ENCODE results near the gene CFAP43. TPM values are rescaled to one million over a fixed set of nuclear protein-coding genes. Genes with fewer than 3 reads are reported as not detected.

The CFAP43 gene
- total RNA-seq, 1 experiment from 2014 or later = 0.44 TPM

- CTCF ChIA-PET = no interaction called here
- H3K36me3 ChIP-seq (ENCODE audit: low read depth, low read length) = peaks cover 22% of the 10 kb centered on the region
Measured at GRCh38 chr10:104258209-104258608, 26.0 kb upstream of the CFAP43 start.

GRCh38 chr10:104257235-104257634, 25.1 kb upstream of the CFAP43 start:
- peaks cover 76% of the 10 kb centered on the region for H3K79me2 ChIP-seq (ENCODE audit: low read length)
- ChIA-PET POLR2A (ENCODE audit: unreplicated experiment) (interaction anchor here (0.7 kb wide), 1 partner anchor 242 kb away, joined by 4 read pairs; no protein-coding TSS in a partner anchor), CTCF (no interaction called here)
- H3K36me3 ChIP-seq (ENCODE audit: low read depth, low read length) = peaks cover 22% of the 10 kb centered on the region
- no peak overlapping the region for H3K9ac ChIP-seq (ENCODE audit: low read length)
- peaks cover 5% of the 10 kb centered on the region for H3F3A ChIP-seq (ENCODE audit: low read length, unreplicated experiment)
- H3K9me2 ChIP-seq (replicated peaks; ENCODE audit: low read length) = no peaks in the 10 kb centered on the region
- no peak overlapping the region for H3K4me3 ChIP-seq (ENCODE audit: low read length)
- ATAC-seq (no peak), DNase-seq (no peak)
- no peak overlapping the region for H2AFZ ChIP-seq (ENCODE audit: low read length)
- no peaks in the 10 kb centered on the region for H3K27me3 ChIP-seq (ENCODE audit: low read length)
- intact Hi-C loops (cut with micrococcal nuclease) = no loop called here
- H3K4me1 ChIP-seq (ENCODE audit: insufficient read depth, low read length) = peaks cover 38% of the 10 kb centered on the region
- no peak overlapping the region for H3K27ac ChIP-seq (ENCODE audit: low read length)
- TF ChIP-seq EZH2phosphoT487 (IDR thresholded peaks at IDR 0.05; ENCODE audit: borderline replicate concordance, low read length) (no peak), EZH2 (IDR thresholded peaks at IDR 0.05; ENCODE audit: low read length, unreplicated experiment) (no peak), CTCF (conservative IDR thresholded peaks at IDR 0.05; ENCODE audit: low read depth, low read length) (no peak)
- H4K20me1 ChIP-seq (ENCODE audit: low read length) = 0 out of 2 replicates have a peak, but pooled peaks cover 4% of the 10 kb centered on the region
- no peaks in the 10 kb centered on the region for H3K9me3 ChIP-seq (ENCODE audit: low read length)
- BruUV-seq (replicated peaks) = no TSS peak
- H3K4me2 ChIP-seq (ENCODE audit: low read length) = peak overlapping the region; percentile 82

More at GRCh38 chr10:104258209-104258608, 26.0 kb upstream of the CFAP43 start:
- Histone ChIP-seq H3K4me3 (ENCODE audit: low read length) (no peak overlapping the region), H3K27ac (ENCODE audit: low read length) (no peak overlapping the region), H3F3A (ENCODE audit: low read length, unreplicated experiment) (peaks cover 5% of the 10 kb centered on the region), H3K4me2 (ENCODE audit: low read length) (no peak overlapping the region), H3K27me3 (ENCODE audit: low read length) (no peaks in the 10 kb centered on the region), H2AFZ (ENCODE audit: low read length) (no peak overlapping the region), H3K4me1 (ENCODE audit: insufficient read depth, low read length) (peaks cover 38% of the 10 kb centered on the region), H4K20me1 (ENCODE audit: low read length) (0 out of 2 replicates have a peak, but pooled peaks cover 4% of the 10 kb centered on the region), H3K9me3 (ENCODE audit: low read length) (no peaks in the 10 kb centered on the region), H3K9me2 (replicated peaks; ENCODE audit: low read length) (no peaks in the 10 kb centered on the region), H3K79me2 (ENCODE audit: low read length) (peaks cover 85% of the 10 kb centered on the region), H3K9ac (ENCODE audit: low read length) (no peak overlapping the region)
- BruUV-seq (replicated peaks) = no TSS peak
- ATAC-seq (no peak), DNase-seq (no peak)
- intact Hi-C loops (cut with micrococcal nuclease) = no loop called here
- POLR2A ChIA-PET (ENCODE audit: unreplicated experiment) = no interaction called here
- TF ChIP-seq EZH2 (IDR thresholded peaks at IDR 0.05; ENCODE audit: low read length, unreplicated experiment) = no peak

- intact Hi-C loops (cut with micrococcal nuclease) = no loop called here
- H3K4me2 ChIP-seq (ENCODE audit: low read length) = peak overlapping the region; percentile 82
- ATAC-seq (no peak; the same call in 1 of the 2 replicates), DNase-seq (peak; percentile 11)
- BruUV-seq (replicated peaks) = no TSS peak
- TF ChIP-seq CTCF (conservative IDR thresholded peaks at IDR 0.05; ENCODE audit: low read depth, low read length) = no peak
- no peak for TF ChIP-seq EZH2phosphoT487 (IDR thresholded peaks at IDR 0.05; ENCODE audit: borderline replicate concordance, low read length)
- TF ChIP-seq EZH2 (IDR thresholded peaks at IDR 0.05; ENCODE audit: low read length, unreplicated experiment) = no peak
- H3K79me2 ChIP-seq (ENCODE audit: low read length) = peaks cover 68% of the 10 kb centered on the region
- H2AFZ ChIP-seq (ENCODE audit: low read length) = no peak overlapping the region
- H3K36me3 ChIP-seq (ENCODE audit: low read depth, low read length) = peaks cover 16% of the 10 kb centered on the region
- 0 out of 2 replicates have a peak, but pooled peaks cover 4% of the 10 kb centered on the region for H4K20me1 ChIP-seq (ENCODE audit: low read length)
- peak overlapping the region; percentile 92 for H3K9ac ChIP-seq (ENCODE audit: low read length)
- H3F3A ChIP-seq (ENCODE audit: low read length, unreplicated experiment) = peaks cover 5% of the 10 kb centered on the region
- H3K27ac ChIP-seq (ENCODE audit: low read length) = peak overlapping the region; percentile 3
- CTCF ChIA-PET = no interaction called here
- no peaks in the 10 kb centered on the region for H3K9me2 ChIP-seq (replicated peaks; ENCODE audit: low read length)
- peak overlapping the region; percentile 81 for H3K4me3 ChIP-seq (ENCODE audit: low read length)
- H3K27me3 ChIP-seq (ENCODE audit: low read length) = no peaks in the 10 kb centered on the region
- peaks cover 38% of the 10 kb centered on the region for H3K4me1 ChIP-seq (ENCODE audit: insufficient read depth, low read length)
- H3K9me3 ChIP-seq (ENCODE audit: low read length) = no peaks in the 10 kb centered on the region
- POLR2A ChIA-PET (ENCODE audit: unreplicated experiment) = no interaction called here
Measured at GRCh38 chr10:104256335-104256961, 24.3 kb upstream of the CFAP43 start.

Data from PC-3 (cell line).